Measurements from ENCODE around the gene EGF.

Gene EGF

GRCh38 chr4:109962401-109962800 lies 49.7 kb downstream of the EGF start:
- DNase-seq (ENCODE audit: low read depth in 2 of 2) = no peak

- no peak for DNase-seq (ENCODE audit: low read depth in 2 of 2)
Observed at GRCh38 chr4:109966891-109967481, 54.3 kb downstream of the EGF start.

DNA sequence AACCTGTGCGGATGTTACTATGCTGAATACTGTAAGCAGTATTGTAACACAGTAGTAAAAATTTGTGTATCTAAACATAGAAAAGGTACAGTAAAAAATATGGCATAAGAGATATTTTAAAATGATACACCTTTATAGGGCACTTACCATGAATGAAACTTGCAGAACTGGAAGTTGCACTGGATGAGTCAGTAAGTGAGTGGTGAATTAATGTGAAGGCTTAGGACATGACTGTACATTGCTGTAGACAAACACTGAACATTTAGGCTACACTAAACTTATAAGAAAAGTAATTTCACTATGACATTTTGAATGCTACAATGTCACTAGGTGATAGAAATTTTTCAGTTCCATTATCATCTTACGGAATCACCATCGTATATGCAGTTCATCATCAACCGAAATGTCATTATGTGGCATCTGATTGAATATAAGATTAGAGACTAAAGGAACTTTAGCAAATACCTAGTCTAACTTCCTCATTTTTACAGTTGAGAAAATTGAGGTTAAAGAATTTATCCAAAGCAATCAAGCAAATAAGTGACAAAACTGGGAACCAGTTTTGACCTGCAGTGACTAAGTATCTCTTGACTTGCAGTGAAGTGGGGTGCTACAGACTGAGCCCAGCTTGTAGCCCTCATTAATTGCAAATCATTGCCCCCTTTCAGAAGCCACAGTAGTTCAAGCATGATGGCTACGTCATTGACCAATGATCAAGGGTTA lies 55.3 kb downstream of the EGF start:
- DNase-seq (ENCODE audit: low read depth in 2 of 2) = no peak

GRCh38 chr4:109969087-109969486 lies 56.4 kb downstream of the EGF start:
- no peak for DNase-seq (ENCODE audit: low read depth in 2 of 2)

DNA sequence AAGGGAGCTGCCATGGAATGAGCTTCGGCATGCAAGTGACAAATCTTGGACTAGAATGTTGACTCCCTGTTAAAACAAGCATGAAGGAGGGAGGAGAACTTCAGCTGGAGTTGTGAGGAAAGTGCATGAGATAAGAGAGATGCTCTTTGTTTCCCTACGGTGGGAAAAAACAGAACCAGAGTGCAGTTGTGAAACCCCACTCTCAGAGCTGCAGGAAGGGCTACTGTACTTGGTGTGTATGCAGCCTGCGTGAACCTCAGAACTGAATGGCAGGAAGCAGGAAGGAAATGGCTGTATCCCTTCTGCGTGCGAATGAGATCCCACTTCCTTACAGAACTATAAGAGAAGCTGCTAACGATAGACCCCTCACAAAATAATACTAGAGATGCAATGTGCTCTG lies 57.2 kb downstream of the EGF start:
- no peak for DNase-seq (ENCODE audit: low read depth in 2 of 2)

DNA sequence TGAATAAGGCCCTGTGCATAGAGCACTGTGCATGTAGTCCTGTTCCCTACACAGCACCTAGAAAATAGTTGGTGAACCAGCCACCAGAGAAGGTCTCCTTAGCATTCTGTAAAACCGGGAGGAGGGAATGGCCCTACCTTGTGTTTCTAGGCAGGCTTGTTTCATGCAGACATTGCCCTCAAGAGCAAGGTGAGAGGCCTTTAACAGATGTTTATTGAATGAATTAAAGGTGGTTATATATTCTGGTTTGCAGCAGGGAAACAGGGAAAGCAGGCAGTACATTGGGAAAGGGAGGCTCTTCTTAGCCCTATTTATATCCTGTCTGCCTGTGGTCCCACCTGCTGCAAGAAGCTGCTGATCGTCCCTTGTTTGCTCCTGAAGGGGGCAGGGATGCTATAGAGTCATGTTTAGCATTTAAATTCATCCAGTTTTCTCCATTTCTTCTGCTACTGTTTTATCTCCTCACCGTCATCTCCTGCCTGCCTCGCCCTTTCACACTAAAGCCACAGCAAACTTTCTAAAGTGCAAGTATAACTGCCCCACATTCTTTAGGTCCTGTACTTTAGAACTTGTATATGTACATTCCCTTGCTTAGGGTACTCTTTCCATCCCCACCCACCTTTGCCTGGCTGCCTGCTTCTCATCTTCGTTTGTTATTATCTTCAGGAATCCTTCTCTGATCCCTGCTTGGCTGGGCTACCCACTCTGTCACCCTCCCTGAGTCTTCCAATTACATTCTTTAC lies 60.3 kb downstream of the EGF start:
- no peak for DNase-seq (ENCODE audit: low read depth in 2 of 2)

DNA sequence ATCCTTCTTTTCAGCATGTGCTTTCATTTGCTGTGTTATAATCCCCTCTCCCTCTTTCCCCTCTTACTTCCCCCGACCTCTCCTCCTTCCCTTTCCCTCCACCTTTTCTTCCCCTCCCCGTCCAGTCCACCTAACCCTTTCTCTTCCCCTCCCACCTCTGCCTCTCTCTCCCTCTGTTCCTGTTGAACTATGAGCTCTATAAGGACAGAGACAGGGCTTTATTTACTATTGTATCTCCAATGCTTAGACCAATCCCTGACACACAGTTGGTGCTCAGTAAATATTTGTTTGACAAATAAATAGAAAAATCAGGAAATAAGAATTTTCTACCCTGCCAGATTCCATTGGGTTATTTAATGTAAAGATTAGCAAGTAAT lies 60.8 kb downstream of the EGF start:
- no peak for DNase-seq (ENCODE audit: low read depth in 2 of 2)

GRCh38 chr4:109976189-109976588 lies 63.5 kb downstream of the EGF start:
- no peak for DNase-seq (ENCODE audit: low read depth in 2 of 2)

- DNase-seq (ENCODE audit: low read depth in 2 of 2) = no peak
Observed at GRCh38 chr4:109977854-109978501, 65.3 kb downstream of the EGF start.

- DNase-seq (ENCODE audit: low read depth in 2 of 2) = no peak
Observed at GRCh38 chr4:109978704-109979454, 66.2 kb downstream of the EGF start.

GRCh38 chr4:109979920-109980717 lies 67.4 kb downstream of the EGF start:
- DNase-seq (ENCODE audit: low read depth in 2 of 2) = no peak

GRCh38 chr4:109981936-109982335 lies 69.3 kb downstream of the EGF start:
- DNase-seq (ENCODE audit: low read depth in 2 of 2) = no peak

GRCh38 chr4:109982521-109982920 lies 69.8 kb downstream of the EGF start:
- DNase-seq (ENCODE audit: low read depth in 2 of 2) = no peak

- DNase-seq (ENCODE audit: low read depth in 2 of 2) = no peak
Observed at GRCh38 chr4:109985993-109986974, 73.6 kb downstream of the EGF start.

- DNase-seq (ENCODE audit: low read depth in 2 of 2) = no peak
Observed at GRCh38 chr4:109989044-109989443, 76.4 kb downstream of the EGF start.

GRCh38 chr4:109989618-109990017 lies 76.9 kb downstream of the EGF start:
- DNase-seq (ENCODE audit: low read depth in 2 of 2) = no peak

DNA sequence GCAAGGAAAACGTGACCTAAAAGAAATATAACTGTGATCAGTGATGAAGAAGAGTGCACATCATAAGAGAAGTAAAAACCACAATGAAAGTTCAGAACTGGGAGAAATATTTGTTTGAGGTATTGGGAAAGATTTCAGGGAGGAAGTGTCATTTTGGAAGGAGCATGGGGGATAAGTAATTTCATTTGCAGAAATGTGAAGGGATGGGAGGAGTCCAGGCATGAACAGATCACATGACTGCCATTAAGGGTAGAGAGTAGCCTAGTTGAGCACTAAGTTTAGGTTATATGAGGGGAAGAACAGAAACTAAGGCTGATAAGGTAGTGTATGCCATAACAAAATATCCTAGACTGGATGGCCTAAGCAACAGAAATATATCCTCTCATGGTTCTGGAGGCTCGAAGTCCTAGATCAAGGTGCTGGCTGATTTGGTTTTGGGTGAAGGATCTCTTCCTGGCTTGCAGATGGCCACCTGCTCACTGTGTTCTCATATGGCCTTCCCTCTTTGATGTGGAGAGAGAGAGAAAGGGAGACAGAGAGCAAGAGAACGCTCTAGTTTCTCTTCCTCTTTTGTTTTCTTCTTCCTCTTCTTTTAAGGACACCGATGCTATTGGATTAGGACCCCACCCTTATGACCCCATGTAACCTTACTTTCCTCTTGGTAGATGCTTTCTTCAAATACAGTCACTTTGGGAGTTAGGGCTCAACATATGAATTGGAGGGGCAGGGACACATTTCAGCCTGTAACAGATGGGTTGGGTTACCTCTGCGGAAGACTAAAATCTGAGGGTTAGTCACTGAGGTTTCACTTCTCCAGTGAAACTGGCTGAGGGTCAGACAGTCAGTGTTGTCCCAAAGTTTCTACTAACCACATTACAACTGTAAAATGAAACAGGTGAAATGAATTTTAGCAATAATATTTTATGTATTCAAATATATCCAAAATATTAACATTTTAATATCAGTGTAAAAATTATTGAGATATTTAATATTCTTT lies 77.9 kb downstream of the EGF start:
- no peak for DNase-seq (ENCODE audit: low read depth in 2 of 2)

GRCh38 chr4:109993116-109993515 lies 80.4 kb downstream of the EGF start:
- DNase-seq (ENCODE audit: low read depth in 2 of 2) = no peak

DNA sequence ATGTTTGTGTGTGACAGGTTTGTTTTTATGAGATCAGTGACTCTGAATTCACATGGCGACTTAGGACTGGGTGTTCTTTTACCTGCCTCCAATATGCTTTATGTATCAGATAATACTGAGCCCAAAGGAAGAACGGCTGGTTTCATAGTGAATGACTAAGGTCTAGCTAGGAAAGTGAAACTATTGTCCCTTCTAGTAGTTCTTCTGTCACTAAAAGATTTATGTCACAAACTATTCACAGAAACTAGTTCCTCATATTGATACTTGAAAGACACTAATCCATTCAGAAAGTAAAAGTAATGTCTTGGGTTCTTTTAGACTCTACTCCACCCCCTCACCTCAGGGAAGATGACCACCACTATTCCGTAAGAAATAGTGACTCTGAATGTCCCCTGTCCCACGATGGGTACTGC lies 81.7 kb downstream of the EGF start:
- no peak for DNase-seq (ENCODE audit: low read depth in 2 of 2)

Data from stimulated activated CD4-positive, alpha-beta T cell treated with anti-CD3 and anti-CD28 coated beads, Interleukin-1b, Interleukin-23, amount 100 ng/mL, for 1 hour (primary cell).